HG02588 (cell line): ENCODE data around the gene ACSL6.
"Not testable (repeated sequence)": the region's sequence is repeated elsewhere in the genome, so short reads cannot be mapped to it uniquely, and the experiment has no call there.

Source experiments
- ATAC-seq: cut with Tn5 transposase; IDR thresholded peaks from one replicate; pipeline ENCODE4 v1.9.1; 2021; ENCODE audit warnings: mild to moderate bottlenecking, moderate library complexity; ENCODE audit not compliant: unreplicated experiment

The ACSL6 gene

DNA sequence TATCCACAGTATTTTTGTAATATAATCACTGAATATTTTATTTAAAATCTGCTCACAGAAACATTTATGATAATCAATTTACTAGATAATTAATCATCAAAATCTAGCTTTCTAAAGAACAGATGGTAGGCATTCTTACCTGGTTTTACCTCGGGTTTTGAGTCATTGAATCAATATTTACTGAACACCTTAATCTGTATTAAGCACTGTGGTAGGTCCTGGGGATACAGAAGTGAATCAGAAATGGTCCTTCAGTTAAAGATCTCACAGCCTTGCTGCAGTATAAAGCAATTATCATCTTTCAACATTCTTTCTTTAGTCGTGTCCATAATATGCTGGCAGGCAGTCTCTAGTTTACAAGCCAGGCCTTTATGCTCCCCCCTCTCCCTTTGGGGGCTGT lies 64.0 kb downstream of the ACSL6 start:
- no peak for ATAC-seq

DNA sequence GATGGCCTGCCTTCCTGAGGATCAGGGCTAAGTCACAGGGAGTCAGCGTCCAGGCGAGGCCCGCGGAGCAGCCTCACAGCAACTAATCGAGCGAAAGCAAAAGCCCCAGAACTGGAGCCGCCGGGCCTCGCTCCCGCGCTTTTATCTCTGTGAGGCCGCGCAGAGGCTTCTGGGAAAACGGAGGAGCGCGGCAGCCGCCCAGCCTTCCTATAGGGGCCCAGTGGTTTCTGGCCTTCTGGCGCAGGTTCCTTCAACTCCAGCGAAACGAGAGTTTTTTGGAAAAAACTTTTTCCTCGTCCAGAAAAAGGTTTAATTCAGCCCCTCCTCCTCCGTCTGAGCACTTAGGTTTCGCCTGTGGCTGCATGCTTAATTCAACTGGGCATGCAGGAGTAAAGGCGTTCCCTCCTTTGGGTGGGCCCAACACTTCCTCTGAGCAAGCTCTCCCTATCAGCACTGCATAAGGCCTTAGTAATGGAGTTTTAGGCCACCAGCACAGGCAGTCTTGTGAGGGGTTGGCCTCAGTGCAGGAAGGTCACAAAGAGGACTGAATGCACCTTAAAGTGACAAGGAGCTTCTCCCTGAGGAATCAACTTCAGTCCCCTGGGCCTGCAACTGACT lies 65.8 kb downstream of the ACSL6 start, which contains the start of gene MEIKIN:
MEIKIN (minus strand) TSS at position 113 of the 618 bp plus-strand sequence. CDS start 158 bp downstream, outside the sequence.
- ATAC-seq = no peak

DNA sequence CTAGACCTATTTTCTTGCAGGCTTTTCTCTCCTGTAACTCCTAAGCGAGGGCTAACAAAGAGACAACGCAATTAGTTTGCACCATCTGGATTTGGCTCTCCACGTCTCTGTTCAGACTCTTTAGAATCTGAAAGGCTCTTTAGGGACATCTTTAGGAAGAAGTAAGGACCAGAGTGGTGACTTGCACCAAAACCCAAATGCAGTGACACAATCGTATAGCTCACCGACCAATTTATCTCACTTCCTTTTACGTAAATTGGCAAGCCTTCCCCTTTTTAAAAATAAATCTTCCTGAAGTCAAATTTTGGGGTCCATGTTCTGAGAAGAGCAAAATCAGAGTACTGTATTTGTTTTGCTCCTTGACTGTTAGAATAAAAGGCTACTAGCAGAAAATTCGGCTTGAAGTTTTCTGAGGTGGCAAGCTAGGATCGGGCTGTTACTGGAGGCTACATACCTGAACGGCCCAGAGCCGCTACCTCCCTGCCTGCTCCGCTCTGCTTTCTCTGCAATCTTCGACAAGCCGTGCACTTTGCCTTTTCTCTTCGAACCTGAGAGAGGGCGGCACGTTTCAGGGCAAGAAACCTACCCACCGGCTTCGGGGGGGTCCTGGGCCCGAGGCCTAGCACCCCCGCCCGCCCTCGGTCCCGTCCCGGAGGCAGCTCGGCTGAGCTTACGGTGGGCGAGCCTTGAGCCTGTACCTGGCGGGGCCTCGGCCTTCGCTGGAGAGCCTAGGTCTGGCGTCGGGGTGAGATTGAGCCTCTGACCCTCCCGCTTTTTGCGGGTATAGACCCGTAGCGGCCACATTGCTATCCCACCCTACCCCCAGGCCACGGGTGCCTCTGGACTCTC lies 66.5 kb downstream of the ACSL6 start:
- ATAC-seq = no peak

DNA sequence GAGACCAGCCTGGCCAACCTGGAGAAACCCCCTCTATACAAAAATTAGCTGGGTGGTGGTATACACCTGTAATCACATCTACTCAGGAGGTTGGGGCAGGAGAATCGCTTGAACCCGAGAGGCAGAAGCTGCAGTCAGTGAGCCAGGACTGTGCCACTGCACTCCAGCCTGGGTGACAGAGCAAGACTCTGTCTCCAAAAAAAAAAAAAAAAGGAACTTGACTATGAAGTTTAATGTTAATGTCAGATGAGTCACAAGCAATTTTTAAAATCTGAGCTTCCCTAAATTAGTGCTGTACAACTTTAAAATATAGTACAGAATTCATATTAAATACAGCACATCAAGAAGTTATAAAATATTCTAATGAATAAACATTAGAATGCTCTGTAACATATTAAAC lies 67.5 kb downstream of the ACSL6 start:
- no peak for ATAC-seq

DNA sequence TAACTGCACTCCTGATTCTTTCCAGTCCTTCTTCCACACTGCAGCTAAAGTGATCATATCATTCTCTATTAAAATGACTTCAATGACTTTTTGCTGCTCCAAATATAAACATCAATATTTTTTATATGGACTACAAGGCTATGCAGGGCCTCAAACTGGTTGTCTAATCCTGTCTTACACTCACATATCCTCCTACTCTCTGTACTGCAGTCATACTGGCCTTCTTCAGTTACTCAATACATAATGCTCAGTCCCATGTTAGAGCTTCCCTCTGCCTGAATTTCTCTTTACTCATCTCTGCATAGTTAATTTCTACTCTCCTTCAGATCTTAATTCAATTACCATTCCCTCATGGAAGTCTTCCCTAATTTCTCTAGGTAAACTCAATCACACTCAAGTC lies 69.4 kb downstream of the ACSL6 start:
- ATAC-seq = no peak

DNA sequence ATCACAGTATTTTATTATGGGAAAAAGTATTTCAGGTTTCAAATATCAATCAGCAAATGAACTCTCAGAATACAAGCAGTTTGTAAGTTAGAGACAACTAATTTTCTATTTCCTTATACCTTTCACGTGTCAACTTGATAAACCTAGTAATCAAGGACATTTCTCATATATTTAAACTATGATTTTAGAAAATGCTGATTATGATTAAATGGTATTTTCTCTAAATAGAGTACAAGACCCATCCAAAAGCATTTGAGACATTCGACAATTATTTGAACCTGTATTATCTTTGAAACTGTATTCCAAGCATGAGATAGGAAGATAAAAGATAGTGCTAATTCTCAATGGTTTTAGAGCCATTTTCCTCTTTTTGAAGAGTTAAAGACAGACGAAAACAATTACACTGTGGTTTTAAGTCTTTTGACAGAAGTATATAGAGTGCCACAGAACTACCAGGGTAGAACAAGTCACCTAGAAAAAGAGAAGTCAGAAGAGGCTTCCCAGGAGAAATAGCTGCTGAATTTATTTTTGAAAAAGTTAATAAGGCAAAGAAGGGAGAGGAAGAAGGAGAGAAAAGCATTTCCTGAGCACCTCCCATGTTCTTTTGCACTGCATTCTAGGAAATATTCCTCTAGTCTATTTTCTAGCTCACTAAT lies 71.6 kb downstream of the ACSL6 start:
- no peak for ATAC-seq

DNA sequence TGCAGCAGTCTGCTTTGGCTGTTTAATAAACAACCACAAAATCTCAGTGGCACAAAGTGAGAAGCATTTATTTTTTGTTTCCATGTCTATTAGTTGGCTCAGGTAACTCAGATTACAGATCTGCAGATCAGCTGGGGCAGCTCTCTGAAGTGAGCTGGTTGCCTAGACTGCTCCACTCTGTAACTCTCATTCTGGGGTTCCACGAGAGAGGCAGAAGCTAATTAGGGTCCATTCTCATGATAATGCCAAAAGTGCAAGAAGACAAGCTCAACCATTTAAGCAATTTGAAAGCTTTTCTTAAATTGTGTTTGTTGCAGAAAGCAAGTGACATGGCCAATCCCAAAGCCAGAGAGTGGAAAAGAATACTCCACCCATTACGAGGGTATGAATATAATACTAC lies 79.2 kb downstream of the ACSL6 start:
- ATAC-seq = no peak

DNA sequence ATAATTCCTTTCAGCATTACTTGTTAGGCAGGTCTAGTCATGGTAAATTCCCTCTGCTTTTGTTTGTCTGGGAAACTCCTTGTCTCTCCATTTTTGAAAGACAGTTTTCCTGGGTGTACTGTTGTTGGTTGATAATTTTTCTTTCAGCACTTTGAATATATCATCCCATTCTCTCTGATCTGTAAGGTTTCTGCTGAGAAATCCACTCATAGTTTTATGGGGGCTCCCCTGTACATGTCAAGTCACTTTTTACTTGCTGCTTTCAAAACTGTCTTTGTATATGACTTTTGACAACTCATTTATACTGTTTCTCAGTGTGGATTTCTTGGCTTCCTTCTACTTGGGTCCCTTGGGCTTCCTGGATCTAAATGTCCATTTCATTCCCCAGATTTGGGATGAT lies 82.5 kb downstream of the ACSL6 start:
- no peak for ATAC-seq

DNA sequence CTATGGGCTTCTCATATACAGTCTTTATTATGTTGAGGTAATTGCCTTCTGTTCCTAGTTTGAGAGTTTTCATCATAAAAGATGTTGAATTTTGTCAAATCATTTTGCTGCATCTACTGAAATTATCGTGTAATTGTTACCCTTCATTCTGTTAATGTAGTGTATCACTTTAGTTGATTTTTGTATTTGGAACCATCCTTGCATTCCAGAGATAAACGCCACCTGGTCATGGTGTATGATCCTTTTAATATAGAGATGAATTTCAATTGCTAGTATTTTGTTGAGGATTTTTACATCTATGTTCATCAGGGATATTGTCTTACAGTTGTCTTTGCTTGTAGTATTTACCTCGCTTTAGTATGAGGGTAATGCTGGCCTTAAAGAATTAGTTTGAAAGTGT lies 85.3 kb downstream of the ACSL6 start:
- no peak for ATAC-seq

DNA sequence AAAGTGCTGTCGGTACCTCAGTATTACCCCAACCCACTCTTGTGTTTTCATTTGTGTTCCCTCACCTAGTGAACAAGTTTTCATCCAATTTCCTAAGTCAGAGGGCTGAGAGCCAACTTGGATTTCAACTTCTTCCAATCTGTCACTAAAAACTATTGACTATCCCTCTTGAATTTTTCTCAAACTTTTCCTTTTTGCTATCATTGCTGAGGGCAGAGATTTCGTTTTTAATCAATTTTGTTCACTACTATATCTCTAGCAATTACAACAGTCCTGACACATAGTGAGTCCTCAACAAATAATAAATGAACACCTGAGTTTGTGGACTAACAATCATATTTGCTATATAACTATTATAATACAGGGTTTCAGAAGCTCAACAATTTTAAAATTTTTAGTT lies 95.0 kb downstream of the ACSL6 start:
- no peak for ATAC-seq

DNA sequence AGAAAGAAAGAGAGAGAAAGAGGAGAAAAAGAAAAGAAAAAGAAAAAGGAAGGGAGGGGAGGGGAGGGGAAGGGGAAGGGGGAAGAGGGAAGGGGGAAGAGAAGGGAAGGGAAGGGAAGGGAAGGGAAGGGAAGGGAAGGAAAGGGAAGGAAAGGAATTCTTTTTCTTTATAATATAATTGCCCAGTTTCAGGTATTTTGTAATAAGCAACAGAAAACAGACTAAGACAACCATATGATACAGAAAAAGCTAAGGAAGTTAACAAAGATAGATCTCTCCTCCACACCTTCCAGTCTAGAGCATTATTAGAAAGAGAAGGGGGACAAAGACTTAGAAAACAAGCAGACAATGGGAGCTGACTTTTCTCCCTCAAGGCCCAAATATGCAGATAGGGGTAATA lies 97.0 kb downstream of the ACSL6 start:
- ATAC-seq = no peak

DNA sequence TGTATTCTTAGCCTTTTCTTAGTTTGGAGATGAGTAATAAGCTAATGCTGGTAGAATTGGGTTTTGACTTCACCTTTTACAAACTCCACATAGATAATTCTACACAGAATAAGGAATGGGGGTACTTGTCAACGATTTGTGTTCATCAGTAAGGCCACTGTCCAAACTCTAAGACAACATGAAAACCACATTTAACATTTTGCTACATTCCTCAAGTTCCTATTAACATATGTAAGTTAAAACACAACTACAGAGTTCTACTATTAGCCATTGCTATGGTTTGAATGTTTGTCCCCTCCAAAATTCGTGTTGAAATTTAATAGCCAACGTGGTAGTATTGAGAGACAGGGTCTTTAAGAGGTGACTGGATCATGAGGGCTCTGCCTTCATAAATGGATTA lies 97.9 kb downstream of the ACSL6 start:
- no peak for ATAC-seq

DNA sequence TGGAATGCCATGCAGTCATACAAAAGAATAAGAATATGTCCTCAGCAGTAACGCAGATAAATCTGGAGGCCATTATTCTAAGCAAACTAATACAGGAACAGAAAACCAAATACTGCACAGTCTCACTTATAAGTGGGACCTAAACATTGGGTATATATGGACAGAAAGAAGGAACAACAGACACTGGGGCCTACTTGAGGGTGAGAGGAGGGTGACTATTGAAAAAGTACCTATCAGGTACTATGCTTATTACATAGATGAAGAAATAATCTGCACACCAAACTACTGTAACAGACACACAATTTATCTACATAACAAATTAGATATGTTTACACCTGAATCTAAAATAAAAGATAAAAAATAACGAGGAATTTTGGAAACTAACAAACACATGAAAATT lies 104.8 kb downstream of the ACSL6 start:
- ATAC-seq = no peak

DNA sequence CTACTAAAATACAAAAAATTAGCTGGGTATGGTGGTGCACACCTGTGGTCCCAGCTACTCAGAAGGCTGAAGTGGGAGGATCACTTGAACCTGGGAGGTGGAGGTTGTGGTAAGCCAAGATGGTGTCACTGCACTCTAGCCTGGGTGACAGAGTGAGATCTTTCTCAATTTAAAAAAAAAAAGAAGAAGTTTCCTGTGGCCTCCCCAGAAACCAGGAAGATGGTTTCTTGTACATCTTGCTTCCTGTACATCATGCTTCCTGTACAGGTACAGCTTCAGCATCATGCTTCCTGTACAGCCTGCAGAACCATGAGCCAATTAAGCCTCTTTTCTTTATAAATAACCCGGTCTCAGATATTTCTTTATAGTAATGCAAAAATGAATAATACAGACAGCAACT lies 109.2 kb downstream of the ACSL6 start:
- not testable (repeated sequence) for ATAC-seq
